ENCODE results near the gene MGMT. TPM values are rescaled to one million over a fixed set of nuclear protein-coding genes. Genes with fewer than 3 reads are reported as not detected.

The MGMT gene
- total and polyA plus RNA-seq, 2 experiments from 2014 or later = 19.3 to 21.9 TPM

- no peaks in the 10 kb centered on the region; the same call in 1 of the 2 replicates for H3K79me2 ChIP-seq (replicated peaks; ENCODE audit: insufficient read depth)
- no peak overlapping the region for H2AFZ ChIP-seq
- H4K20me1 ChIP-seq (replicated peaks; ENCODE audit: insufficient read depth) = no peaks in the 10 kb centered on the region
- H3K4me3 ChIP-seq = no peak overlapping the region
- H3K4me2 ChIP-seq = 0 out of 2 replicates have a peak overlapping the region, but pooled peaks have one; percentile 19
- no peaks in the 10 kb centered on the region for H3K27me3 ChIP-seq (ENCODE audit: insufficient read depth)
- Mint-ChIP-seq H3K36me3 (ENCODE audit: low read depth) (no peaks in the 10 kb centered on the region), H3K4me1 (peaks cover 27% of the 10 kb centered on the region), H3K27me3 (ENCODE audit: insufficient read depth, low read depth, poor library complexity) (peaks cover 3% of the 10 kb centered on the region), H3K27ac (peak overlapping the region; percentile 34), H3K4me3 (no peak overlapping the region), H3K9me3 (no peaks in the 10 kb centered on the region)
- no peak for ATAC-seq
- no peaks in the 10 kb centered on the region for H3F3A ChIP-seq (replicated peaks; ENCODE audit: low read depth)
- TF ChIP-seq CREB1 (CRISPR knock-in tag; IDR thresholded peaks at IDR 0.05; ENCODE audit: low read depth) (no peak), STAT1 (IDR thresholded peaks at IDR 0.05; ENCODE audit: unreplicated experiment) (no peak), REST (IDR thresholded peaks at IDR 0.05; ENCODE audit: unreplicated experiment) (no peak)
- no peak for DNase-seq (ENCODE audit: low spot score)
- H3K36me3 ChIP-seq (ENCODE audit: insufficient read depth) = no peaks in the 10 kb centered on the region
- peaks cover 17% of the 10 kb centered on the region; the same call in 1 of the 2 replicates for H3K4me1 ChIP-seq (ENCODE audit: insufficient read depth)
- no peak overlapping the region for H3K27ac ChIP-seq (ENCODE audit: low read depth)
- 0 out of 2 replicates have a peak, but pooled peaks cover 4% of the 10 kb centered on the region for H3K9me2 ChIP-seq (ENCODE audit: insufficient read depth)
Observed at GRCh38 chr10:129605266-129605985, 138.4 kb downstream of the MGMT start.

GRCh38 chr10:129605986-129606518 is 139.0 kb downstream of the MGMT start:
- peaks cover 29% of the 10 kb centered on the region for H3K4me1 Mint-ChIP-seq
- no peaks in the 10 kb centered on the region for H3K27me3 ChIP-seq (ENCODE audit: insufficient read depth)
- peak overlapping the region; percentile 60 for H3K27ac Mint-ChIP-seq
- 0 out of 2 replicates have a peak overlapping the region, but pooled peaks have one; percentile 19 for H3K4me2 ChIP-seq
- peak; percentile 44; the same call in 1 of the 3 replicates for ATAC-seq
- no peaks in the 10 kb centered on the region; the same call in 1 of the 2 replicates for H3K79me2 ChIP-seq (replicated peaks; ENCODE audit: insufficient read depth)
- no peaks in the 10 kb centered on the region for H3F3A ChIP-seq (replicated peaks; ENCODE audit: low read depth)
- DNase-seq (ENCODE audit: low spot score) = no peak
- no peak overlapping the region for H2AFZ ChIP-seq
- no peak overlapping the region for H3K27ac ChIP-seq (ENCODE audit: low read depth)
- H3K4me3 Mint-ChIP-seq = no peak overlapping the region; the same call in 2 of the 3 replicates
- H3K4me3 ChIP-seq = no peak overlapping the region
- H4K20me1 ChIP-seq (replicated peaks; ENCODE audit: insufficient read depth) = no peaks in the 10 kb centered on the region
- H3K27me3 Mint-ChIP-seq (ENCODE audit: insufficient read depth, low read depth, poor library complexity) = peaks cover 3% of the 10 kb centered on the region
- H3K36me3 Mint-ChIP-seq (ENCODE audit: low read depth) = no peaks in the 10 kb centered on the region
- peaks cover 17% of the 10 kb centered on the region; the same call in 1 of the 2 replicates for H3K4me1 ChIP-seq (ENCODE audit: insufficient read depth)
- 0 out of 2 replicates have a peak, but pooled peaks cover 4% of the 10 kb centered on the region for H3K9me2 ChIP-seq (ENCODE audit: insufficient read depth)
- no peaks in the 10 kb centered on the region for H3K36me3 ChIP-seq (ENCODE audit: insufficient read depth)
- H3K9me3 Mint-ChIP-seq = no peaks in the 10 kb centered on the region
- no peak for TF ChIP-seq ZNF462 (CRISPR knock-in tag; IDR thresholded peaks at IDR 0.05)
- TF ChIP-seq EZH2phosphoT487 (IDR thresholded peaks at IDR 0.05; ENCODE audit: unreplicated experiment) = no peak
- TF ChIP-seq STAT1 (IDR thresholded peaks at IDR 0.05; ENCODE audit: unreplicated experiment) = no peak
- no peak for TF ChIP-seq ZNF114 (CRISPR knock-in tag; IDR thresholded peaks at IDR 0.05)
- no peak for TF ChIP-seq POLR2AphosphoS5 (IDR thresholded peaks at IDR 0.05; ENCODE audit: low read depth)
